ENCODE measurements around the gene GRHPR.

The GRHPR gene

GRCh38 chr9:37412431-37413151 is 9.9 kb upstream of the GRHPR start:
- in situ Hi-C loops (cut with HindIII; ENCODE audit: low sequenced_read_pairs) = no loop called here
- H3K4me3 ChIP-seq (ENCODE audit: low read depth, low read length) = no peak overlapping the region
- TF ChIP-seq CTCF (IDR thresholded peaks at IDR 0.05; ENCODE audit: low read depth, low read length) = no peak
- DNase-seq (ENCODE audit: low read depth, low spot score) = no peak

GRCh38 chr9:37413311-37413710 is 9.2 kb upstream of the GRHPR start:
- in situ Hi-C loops (cut with HindIII; ENCODE audit: low sequenced_read_pairs) = no loop called here
- DNase-seq (ENCODE audit: low read depth, low spot score) = no peak
- no peak for TF ChIP-seq CTCF (IDR thresholded peaks at IDR 0.05; ENCODE audit: low read depth, low read length)
- no peak overlapping the region for H3K4me3 ChIP-seq (ENCODE audit: low read depth, low read length)

GRCh38 chr9:37414503-37414943 is 8.0 kb upstream of the GRHPR start:
- no peak for DNase-seq (ENCODE audit: low read depth, low spot score)
- TF ChIP-seq CTCF (IDR thresholded peaks at IDR 0.05; ENCODE audit: low read depth, low read length) = no peak
- in situ Hi-C loops (cut with HindIII; ENCODE audit: low sequenced_read_pairs) = no loop called here
- no peak overlapping the region for H3K4me3 ChIP-seq (ENCODE audit: low read depth, low read length)

GRCh38 chr9:37415011-37415719 is 7.3 kb upstream of the GRHPR start:
- peak; percentile 84 for TF ChIP-seq CTCF (IDR thresholded peaks at IDR 0.05; ENCODE audit: low read depth, low read length)
- in situ Hi-C loops (cut with HindIII; ENCODE audit: low sequenced_read_pairs) = no loop called here
- H3K4me3 ChIP-seq (ENCODE audit: low read depth, low read length) = no peak overlapping the region
- peak; percentile 74 for DNase-seq (ENCODE audit: low read depth, low spot score)

GRCh38 chr9:37417252-37417803 is 5.2 kb upstream of the GRHPR start:
- no peak for TF ChIP-seq CTCF (IDR thresholded peaks at IDR 0.05; ENCODE audit: low read depth, low read length)
- H3K4me3 ChIP-seq (ENCODE audit: low read depth, low read length) = no peak overlapping the region
- no peak for DNase-seq (ENCODE audit: low read depth, low spot score)
- in situ Hi-C loops (cut with HindIII; ENCODE audit: low sequenced_read_pairs) = no loop called here

GRCh38 chr9:37417857-37418618 is 4.5 kb upstream of the GRHPR start:
- in situ Hi-C loops (cut with HindIII; ENCODE audit: low sequenced_read_pairs) = no loop called here
- no peak for TF ChIP-seq CTCF (IDR thresholded peaks at IDR 0.05; ENCODE audit: low read depth, low read length)
- DNase-seq (ENCODE audit: low read depth, low spot score) = no peak
- no peak overlapping the region for H3K4me3 ChIP-seq (ENCODE audit: low read depth, low read length)

Measured in astrocyte of the spinal cord (primary cell).